ENCODE results near the gene DDX24.
A peak's percentile ranks its signal among the peaks of the same experiment; 100 is the strongest.
"Not testable (repeated sequence)": the region's sequence is repeated elsewhere in the genome, so short reads cannot be mapped to it uniquely, and the experiment has no call there.

Gene DDX24

GRCh38 chr14:94081386-94081820 lies 401 bp upstream of the DDX24 start:
- no peak for DNase-seq (ENCODE audit: low read depth in 2 of 2)

DNA sequence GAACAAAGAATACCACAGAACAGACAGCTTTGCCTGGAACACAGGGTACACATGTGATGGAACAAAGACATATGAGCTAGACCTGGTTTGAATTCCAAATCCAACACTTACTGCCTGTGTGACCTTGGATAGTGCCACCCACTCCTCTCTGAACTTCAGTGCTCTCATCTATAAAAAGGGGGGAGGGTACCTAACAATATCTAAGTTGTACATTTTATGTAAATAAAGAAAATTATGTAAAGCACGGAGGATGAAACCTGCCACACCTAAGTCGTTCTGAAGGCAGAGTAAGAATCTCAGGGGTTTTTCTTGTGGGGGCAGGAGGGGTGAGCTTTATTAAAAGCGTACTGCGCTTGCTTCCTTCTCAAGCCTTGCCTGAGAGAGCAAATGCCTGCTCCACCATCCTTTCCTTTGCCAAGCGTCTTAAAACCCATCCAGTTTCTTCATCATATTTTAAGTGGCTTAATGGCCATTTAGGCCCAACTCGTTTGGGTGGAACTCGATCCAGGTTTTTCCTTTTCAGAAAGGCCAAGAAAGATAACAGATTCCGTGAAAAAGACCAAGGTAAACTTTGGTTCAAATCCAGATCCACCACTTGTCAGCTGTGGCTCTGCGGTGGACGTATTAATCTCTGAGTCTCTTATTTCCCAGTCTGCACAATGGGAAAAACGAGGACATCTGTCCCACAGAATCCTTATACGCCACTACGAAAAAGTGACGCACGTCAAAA lies 946 bp downstream of the DDX24 start:
- no peak for DNase-seq (ENCODE audit: low read depth in 2 of 2)

- DNase-seq (ENCODE audit: low read depth in 2 of 2) = no peak
Measured at GRCh38 chr14:94077823-94078222, 3.2 kb downstream of the DDX24 start.

DNA sequence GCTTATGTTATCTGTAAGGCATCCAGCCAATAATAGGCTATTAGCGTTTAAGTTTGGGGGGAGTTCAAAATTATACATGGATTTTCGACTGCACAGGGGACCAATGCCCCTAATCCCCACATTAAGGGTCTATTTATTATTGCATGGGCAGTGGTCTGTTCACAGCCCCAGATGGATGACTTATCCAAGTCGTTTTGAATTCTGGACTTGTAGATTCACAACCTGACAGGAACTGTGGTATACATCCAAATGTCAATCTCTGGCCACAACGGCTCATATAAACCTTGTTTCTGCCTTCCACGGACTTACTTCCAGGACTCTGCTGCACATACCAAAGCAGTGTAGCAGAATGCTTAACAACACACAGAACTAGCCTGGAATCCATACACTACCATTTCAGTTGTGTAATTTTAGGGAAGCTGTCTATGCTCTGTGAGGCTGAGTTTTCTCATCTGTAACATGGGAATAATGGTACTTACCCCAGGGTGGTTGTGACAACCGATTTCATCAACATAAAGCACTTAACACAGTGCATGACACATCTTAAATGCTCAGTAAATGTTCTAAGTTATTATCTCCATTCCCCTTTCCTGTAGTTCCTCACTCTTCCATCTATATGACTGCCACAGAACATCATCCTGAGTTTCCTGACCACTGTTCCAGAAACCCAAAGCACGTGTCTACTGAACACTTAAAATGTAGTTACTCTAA lies 3.7 kb downstream of the DDX24 start:
- DNase-seq (ENCODE audit: low read depth in 2 of 2) = no peak

DNA sequence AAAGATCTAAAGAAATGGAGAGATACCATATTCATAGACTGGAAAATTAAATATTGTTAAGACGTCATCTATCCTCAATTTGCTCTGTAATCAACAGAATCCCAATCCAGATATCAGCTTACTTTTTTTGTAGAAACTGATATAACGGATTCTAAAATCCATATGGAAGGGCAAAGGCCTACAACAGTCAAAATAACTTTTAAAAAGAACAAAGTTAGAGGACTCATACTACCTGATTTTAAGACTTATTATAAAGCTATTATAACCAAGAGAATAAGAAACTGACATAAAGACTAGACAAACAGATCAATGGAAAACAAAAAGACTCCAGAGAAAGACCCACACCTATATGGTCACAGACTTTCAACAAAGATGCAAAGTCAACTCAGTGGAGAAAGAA lies 6.0 kb downstream of the DDX24 start:
- no peak for DNase-seq (ENCODE audit: low read depth in 2 of 2)

DNA sequence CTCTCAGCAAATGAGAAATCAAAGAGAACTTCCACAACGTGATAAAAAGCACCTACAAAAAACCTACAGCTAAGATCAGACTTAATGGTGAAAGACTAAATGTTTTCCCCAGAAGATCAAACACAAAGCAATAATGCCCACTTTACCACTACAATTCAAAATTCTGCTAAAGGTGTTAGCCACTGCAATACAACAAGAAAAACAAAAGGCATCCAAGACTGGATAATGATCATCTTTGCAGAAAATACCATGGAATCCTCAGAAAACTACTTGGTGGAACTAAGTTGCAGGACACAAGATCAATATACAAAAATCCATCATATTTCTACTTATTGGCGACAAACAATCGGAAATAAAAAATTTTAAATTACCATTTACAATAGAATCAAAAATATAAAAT lies 6.5 kb downstream of the DDX24 start:
- DNase-seq (ENCODE audit: low read depth in 2 of 2) = no peak

GRCh38 chr14:94072076-94072475 lies 8.9 kb downstream of the DDX24 start:
- not testable (repeated sequence) for DNase-seq (ENCODE audit: low read depth in 2 of 2)

GRCh38 chr14:94066089-94066676 lies 14.8 kb downstream of the DDX24 start:
- DNase-seq (ENCODE audit: low read depth in 2 of 2) = no peak

DNA sequence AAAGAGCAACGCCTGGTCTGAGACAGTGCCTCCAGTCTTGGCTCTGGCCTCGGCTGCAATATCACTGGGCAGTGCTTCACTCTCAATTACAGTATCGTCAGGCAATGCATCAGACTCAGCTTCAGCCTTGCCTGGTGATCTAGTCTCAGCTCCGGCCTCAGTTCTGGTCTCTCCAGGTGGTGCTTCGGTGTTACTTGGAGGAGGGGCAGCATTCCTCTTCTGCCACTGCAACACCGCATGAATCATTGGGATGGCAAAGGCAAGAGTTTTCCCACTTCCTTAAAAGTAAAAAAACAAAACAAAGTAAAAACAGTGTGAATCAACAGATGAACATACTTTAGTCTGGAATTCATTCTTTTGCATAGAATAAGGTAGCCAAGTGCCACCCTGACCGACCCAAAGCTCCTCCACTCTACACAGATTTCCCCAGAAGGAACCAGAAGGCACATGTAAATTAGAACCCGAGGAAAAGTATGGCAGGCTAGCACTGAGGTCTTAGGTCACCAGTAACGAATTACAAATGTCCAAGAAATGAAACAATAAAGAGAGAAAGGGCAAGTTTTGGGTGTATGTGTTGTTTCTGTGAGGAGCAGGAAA lies 18.6 kb downstream of the DDX24 start:
- peak in 1 of 2 experiments; percentile 14 for DNase-seq (ENCODE audit: low read depth in 2 of 2)

DNA sequence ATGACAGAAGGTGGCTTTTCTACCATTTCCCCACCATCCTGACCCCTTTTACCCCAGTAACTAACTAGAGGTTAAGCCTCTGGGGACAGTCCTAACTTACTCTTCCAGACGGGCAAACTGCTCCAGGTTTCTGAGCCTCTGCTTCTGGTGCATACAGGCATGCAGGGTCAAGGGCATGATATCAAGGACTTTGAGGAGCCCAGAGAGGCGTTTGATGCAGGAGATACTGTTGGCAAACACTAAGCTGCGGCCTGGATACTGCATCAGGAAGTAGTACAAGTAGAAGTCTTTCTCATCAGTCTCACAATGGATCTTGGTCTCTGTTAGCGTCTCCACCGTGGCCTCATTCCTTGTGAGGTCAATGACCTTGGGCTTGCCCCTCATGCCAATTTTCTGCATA lies 21.0 kb downstream of the DDX24 start:
- no peak for DNase-seq (ENCODE audit: low read depth in 2 of 2)

GRCh38 chr14:94058674-94059138 lies 22.3 kb downstream of the DDX24 start:
- no peak for DNase-seq (ENCODE audit: low read depth in 2 of 2)

- DNase-seq (ENCODE audit: low read depth in 2 of 2) = no peak
Measured at GRCh38 chr14:94058128-94058673, 22.8 kb downstream of the DDX24 start.

DNA sequence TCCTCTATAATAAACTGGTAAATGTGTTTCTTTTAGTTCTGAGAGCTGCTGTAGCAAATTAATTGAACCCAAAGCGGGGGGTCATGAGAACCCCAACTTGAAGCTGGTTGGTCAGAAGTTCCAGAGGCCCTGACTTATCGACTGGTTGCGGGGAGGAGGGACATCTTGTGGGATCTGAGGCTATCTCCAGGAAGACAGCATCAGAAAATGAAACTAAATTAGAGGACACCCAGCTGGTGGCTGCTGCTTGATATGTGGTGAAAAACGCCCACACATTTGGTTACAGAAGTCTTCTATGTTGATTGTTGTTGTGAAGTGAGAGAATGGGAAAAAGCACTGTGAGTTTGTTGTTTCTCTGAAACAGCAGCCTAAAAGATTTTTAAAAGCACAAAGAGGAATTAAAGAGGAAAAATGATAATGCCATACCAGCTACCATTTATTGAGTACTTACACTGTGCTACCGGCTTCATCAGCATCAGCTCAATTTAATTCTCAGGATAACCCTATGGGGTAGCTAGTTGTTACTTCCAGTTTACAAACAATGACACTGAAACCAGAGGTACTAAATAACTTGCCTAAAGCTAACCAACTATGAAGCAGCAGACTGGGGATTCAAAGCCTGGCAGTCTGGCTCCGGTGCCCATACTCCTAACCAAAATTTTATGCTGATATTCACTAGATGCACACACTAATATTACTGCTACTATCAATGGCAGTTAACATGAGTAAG lies 24.3 kb downstream of the DDX24 start:
- DNase-seq (ENCODE audit: low read depth in 2 of 2) = no peak

DNA sequence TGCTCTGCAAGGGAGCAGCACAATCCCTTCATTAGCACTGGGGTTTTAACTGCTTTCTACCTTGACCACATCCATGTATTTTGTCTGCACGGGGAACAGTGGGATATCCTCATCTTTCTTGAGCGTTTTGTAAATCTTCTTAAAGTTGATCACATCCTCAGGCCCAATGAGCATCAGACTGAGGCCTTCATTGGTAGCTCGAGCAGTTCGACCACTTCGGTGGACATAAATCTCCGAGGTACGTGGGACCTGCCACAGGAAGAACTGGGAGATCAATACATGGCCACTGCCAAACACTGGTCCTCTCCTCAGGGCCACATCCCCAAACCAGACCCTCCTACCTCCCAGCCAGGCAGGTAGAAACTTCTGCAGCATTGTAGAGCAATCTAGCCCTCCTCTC lies 26.1 kb downstream of the DDX24 start:
- DNase-seq (ENCODE audit: low read depth in 2 of 2) = no peak

DNA sequence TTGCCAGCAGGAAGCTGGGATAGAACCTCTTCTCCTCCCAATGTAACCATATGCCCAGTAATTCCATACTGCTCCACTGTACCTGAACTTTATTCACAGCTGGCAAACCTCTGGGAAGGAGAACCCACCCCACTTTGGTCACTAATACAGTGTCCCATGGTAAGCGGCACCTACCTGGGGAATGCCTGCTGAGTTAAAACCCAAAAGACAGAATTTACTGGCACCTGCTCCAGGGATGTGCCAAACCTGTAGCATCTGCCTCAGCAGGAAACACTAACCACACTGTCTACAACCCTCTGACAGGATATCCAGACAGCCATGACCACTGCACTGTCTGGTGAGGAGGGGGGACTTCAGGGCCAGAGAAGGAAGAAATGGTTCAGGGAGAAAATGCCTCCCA lies 26.6 kb downstream of the DDX24 start:
- no peak for DNase-seq (ENCODE audit: low read depth in 2 of 2)

DNA sequence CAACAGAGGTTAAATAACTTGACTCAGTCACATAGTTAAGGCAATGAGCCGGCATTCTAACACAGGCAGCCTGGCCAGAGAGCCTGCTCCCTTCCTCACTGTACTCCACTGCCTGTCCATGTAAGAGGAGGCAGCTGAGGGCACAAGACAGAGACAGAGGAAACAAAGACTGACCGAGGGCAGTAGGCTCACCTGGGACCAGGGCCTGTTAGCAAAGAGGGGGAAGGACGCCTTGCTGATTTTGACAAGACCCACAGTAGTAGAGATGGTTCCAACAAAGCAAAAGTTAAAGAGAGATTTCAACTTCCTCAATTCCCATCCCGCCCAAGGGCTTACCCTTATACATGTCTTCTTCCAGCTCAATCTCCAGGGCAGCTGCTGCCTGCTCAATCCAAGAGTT lies 28.3 kb downstream of the DDX24 start:
- no peak for DNase-seq (ENCODE audit: low read depth in 2 of 2)

- DNase-seq (ENCODE audit: low read depth in 2 of 2) = no peak
Measured at GRCh38 chr14:94052199-94052598, 28.8 kb downstream of the DDX24 start.

DNA sequence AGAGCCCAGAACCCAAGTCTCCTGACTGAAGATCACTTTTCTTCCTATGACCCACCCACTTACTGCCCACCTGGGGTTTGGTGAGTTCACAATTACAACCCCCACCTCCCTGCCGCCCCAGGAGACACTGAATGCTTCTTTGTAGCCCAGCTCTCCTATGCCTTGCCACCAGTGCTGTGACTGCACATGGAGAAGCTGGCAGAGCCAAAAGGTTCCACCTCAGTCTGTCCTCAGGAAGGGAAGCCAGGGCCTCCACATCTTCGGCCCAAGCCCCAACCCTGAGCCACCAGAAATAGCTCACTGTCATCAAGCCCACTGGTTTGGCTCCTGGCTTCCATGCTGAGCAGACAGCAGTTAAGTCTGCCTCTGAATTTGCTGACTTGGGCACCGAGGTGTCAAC lies 29.2 kb downstream of the DDX24 start:
- no peak for DNase-seq (ENCODE audit: low read depth in 2 of 2)

DNA sequence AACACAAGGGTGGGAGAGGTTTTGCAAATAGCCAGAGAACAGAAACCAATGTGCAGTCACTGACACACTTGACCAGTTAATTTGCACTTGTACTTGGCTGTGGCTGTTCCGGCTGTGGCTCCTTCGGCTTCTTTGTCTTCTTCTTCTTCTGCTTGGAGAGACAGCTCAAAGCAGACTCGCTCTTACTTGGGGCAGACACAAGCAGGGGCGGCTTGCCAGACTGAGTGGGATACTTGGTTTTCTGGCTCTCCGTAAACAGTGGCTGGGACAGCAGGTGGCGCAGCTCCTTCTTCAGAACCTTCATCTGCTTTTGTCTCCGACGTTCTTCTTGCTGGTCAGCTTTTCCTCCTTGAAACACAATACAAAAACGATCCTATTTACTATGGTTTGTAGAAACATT lies 29.9 kb downstream of the DDX24 start:
- DNase-seq (ENCODE audit: low read depth in 2 of 2) = peak in 1 of 2 experiments; percentile 7

- DNase-seq (ENCODE audit: low read depth in 2 of 2) = no peak
Measured at GRCh38 chr14:94050231-94050880, 30.6 kb downstream of the DDX24 start.

- DNase-seq (ENCODE audit: low read depth in 2 of 2) = no peak
Measured at GRCh38 chr14:94049625-94050023, 31.4 kb downstream of the DDX24 start.
